ENCODE results near the gene CEP72.
"Not testable (repeated sequence)": the region's sequence is repeated elsewhere in the genome, so short reads cannot be mapped to it uniquely, and the experiment has no call there.

GRCh38 chr5:686936-687335, 74.8 kb downstream of the CEP72 start:
- not testable (repeated sequence) for TF ChIP-seq EP300 (IDR thresholded peaks at IDR 0.05); CTCF (IDR thresholded peaks at IDR 0.05); POLR2A (IDR thresholded peaks at IDR 0.05; ENCODE audit: low read depth)

Data from esophagus muscularis mucosa (tissue), 4 donors.